GM12801 (cell line): Measurements from ENCODE around the gene NBEAL2.

Experiments
- CTCF ChIP-seq: IDR thresholded peaks from one replicate; pipeline ENCODE4 v1.5.1; 2011; ENCODE audit warnings: control low read depth; ENCODE audit not compliant: insufficient read length; ENCODE audit errors: extremely low read depth

NBEAL2 gene

GRCh38 chr3:46939578-46940445 lies 39.7 kb upstream of the NBEAL2 start:
- TF ChIP-seq CTCF = no peak

GRCh38 chr3:46942076-46942475 lies 37.4 kb upstream of the NBEAL2 start:
- TF ChIP-seq CTCF = no peak

- TF ChIP-seq CTCF = no peak
Observed at GRCh38 chr3:46942481-46943236, 36.8 kb upstream of the NBEAL2 start.

- TF ChIP-seq CTCF = no peak
Observed at GRCh38 chr3:46943237-46944187, 36.0 kb upstream of the NBEAL2 start.

- no peak for TF ChIP-seq CTCF
Observed at GRCh38 chr3:46944191-46944590, 35.3 kb upstream of the NBEAL2 start.

- no peak for TF ChIP-seq CTCF
Observed at GRCh38 chr3:46946416-46946815, 33.0 kb upstream of the NBEAL2 start.
